Esophagus muscularis mucosa (tissue), 4 donors: ENCODE results near the gene NAP1L5.

ENCODE experiments used
- CTCF ChIP-seq, 3 experiments: fragments of 200-600 bp in 2 of 3; fragments of 450-650 bp in 1 of 3; sonication (generic) in 2 of 3; IDR thresholded peaks; one replicate each; pipeline ENCODE4 v1.5.1; 2017 to 2019; ENCODE audit warnings: antibody characterized with exemption in 3 of 3, mild to moderate bottlenecking in 2 of 3, moderate library complexity in 1 of 3
- EP300 ChIP-seq: sonication (generic); formaldehyde crosslinking; IDR thresholded peaks from one replicate; pipeline ENCODE4 v1.6.1; 2017; ENCODE audit warnings: antibody characterized with exemption
- POLR2AphosphoS5 ChIP-seq, 2 donors: sonication (generic); formaldehyde crosslinking; IDR thresholded peaks; one replicate each; pipeline ENCODE4 v1.6.1; 2017; ENCODE audit warnings: antibody characterized with exemption in 2 of 2

GRCh38 chr4:88702782-88703181 is 5.2 kb upstream of the NAP1L5 start:
- TF ChIP-seq CTCF (IDR thresholded peaks at IDR 0.05) (no peak), POLR2AphosphoS5 (IDR thresholded peaks at IDR 0.05) (no peak), EP300 (no peak)
